Activated CD8-positive, alpha-beta memory T cell treated with anti-CD3 and anti-CD28 coated beads, Interleukin-2, amount 10 ng/mL, durations not matched to agents 7 days and 5 days (primary cell): ENCODE results near the gene DPEP2. TPM values are rescaled to one million over a fixed set of nuclear protein-coding genes. Genes with fewer than 3 reads are reported as not detected.
A peak's percentile ranks its signal among the peaks of the same experiment; 100 is the strongest.
"Not testable (repeated sequence)": the region's sequence is repeated elsewhere in the genome, so short reads cannot be mapped to it uniquely, and the experiment has no call there.

Source experiments
- ATAC-seq: fragments of 150-1000 bp; cut with Tn5 transposase; one replicate; pipeline ENCODE4 v1.10.0; 2021; ENCODE audit warnings: moderate library complexity
- CTCF ChIA-PET: fragments of 350-600 bp; sonication (Branson Sonifier 250); formaldehyde crosslinking; loops from one replicate; lab custom pipeline; 2021; ENCODE audit warnings: antibody characterized with exemption; lab: Charles Lee
- DNase-seq: peaks from one replicate; pipeline ENCODE4 v3.0.0-alpha.2; 2020
- H3K27ac Mint-ChIP-seq: one replicate; pipeline ENCODE4 v1.8.0; 2021; ENCODE audit warnings: mild to moderate bottlenecking, mixed read lengths
- H3K27me3 Mint-ChIP-seq: one replicate; pipeline ENCODE4 v1.8.0; 2021; ENCODE audit warnings: mixed read lengths
- H3K36me3 Mint-ChIP-seq: one replicate; pipeline ENCODE4 v1.8.0; 2021; ENCODE audit warnings: mild to moderate bottlenecking, mixed read lengths
- H3K4me1 Mint-ChIP-seq: one replicate; pipeline ENCODE4 v1.8.0; 2021; ENCODE audit warnings: mixed read lengths
- H3K4me3 Mint-ChIP-seq: one replicate; pipeline ENCODE4 v1.8.0; 2021; ENCODE audit warnings: mild to moderate bottlenecking, moderate library complexity, mixed read lengths
- H3K9me3 Mint-ChIP-seq: one replicate; pipeline ENCODE4 v1.8.0; 2022; ENCODE audit warnings: low read depth, mixed read lengths
- total RNA-seq, 2 experiments: library from RNA; stranded (reverse); gene quantifications; one replicate each; pipeline ENCODE4 v1.2.3, GENCODE V29; 2021

Gene DPEP2, protein sequence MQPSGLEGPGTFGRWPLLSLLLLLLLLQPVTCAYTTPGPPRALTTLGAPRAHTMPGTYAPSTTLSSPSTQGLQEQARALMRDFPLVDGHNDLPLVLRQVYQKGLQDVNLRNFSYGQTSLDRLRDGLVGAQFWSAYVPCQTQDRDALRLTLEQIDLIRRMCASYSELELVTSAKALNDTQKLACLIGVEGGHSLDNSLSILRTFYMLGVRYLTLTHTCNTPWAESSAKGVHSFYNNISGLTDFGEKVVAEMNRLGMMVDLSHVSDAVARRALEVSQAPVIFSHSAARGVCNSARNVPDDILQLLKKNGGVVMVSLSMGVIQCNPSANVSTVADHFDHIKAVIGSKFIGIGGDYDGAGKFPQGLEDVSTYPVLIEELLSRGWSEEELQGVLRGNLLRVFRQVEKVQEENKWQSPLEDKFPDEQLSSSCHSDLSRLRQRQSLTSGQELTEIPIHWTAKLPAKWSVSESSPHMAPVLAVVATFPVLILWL
- total RNA-seq, result 1 to 10 TPM; 4.5 to 4.7 TPM

DNA sequence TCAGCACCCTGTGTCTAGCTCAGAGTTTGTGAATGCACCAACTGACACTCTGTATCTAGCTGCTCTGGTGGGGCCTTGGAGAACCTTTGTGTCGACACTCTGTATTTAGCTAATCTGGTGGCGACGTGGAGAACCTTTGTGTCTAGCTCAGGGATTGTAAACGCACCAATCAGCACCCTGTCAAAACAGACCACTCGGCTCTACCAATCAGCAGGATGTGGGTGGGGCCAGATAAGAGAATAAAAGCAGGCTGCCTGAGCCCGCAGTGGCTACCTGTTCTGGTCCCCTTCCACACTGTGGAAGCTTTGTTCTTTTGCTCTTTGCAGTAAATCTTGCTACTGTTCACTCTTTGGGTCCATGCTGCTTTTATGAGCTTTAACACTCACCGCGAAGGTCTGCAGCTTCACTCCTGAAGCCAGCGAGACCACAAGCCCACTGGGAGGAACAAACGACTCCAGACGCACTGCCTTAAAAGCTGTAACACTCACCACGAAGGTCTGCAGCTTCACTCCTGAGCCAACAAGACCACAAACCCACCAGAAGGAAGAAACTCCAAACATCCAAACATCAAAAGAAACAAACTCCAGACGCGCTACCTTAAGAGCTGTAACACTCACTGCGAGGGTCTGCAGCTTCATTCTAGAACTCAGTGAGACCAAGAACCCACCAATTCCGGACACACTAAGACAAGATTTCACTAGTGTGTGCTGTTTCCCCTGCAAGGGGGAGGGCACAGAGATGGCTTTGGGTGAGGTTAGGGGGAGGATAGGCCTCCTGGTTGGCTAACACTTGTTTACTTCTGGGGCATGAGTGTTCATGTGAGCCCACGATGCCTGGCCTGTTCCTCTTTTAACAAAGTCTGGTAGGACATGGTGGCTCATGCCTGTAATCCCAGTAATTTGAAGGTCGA is at the start of gene DPEP2:
DPEP2 (minus strand) TSS at position 706 of the 910 bp plus-strand sequence. CDS start 6,272 bp downstream, outside the sequence.
- CTCF ChIA-PET, result interaction anchor here (0.9 to 1.7 kb wide), 3 partner anchors 28 to 478 kb away, joined by 3 to 8 read pairs (median 3); no protein-coding TSS in a partner anchor
- not testable (repeated sequence) for H3K27me3 Mint-ChIP-seq, H3K9me3 Mint-ChIP-seq, H3K36me3 Mint-ChIP-seq
- DNase-seq (peak; percentile 73), ATAC-seq (peak; percentile 82)
- Mint-ChIP-seq H3K27ac (peak within 1 kb of the TSS; percentile 81), H3K4me1 (peaks cover 44% of the 10 kb centered on the region), H3K4me3 (peak within 1 kb of the TSS; percentile 59)

DNA sequence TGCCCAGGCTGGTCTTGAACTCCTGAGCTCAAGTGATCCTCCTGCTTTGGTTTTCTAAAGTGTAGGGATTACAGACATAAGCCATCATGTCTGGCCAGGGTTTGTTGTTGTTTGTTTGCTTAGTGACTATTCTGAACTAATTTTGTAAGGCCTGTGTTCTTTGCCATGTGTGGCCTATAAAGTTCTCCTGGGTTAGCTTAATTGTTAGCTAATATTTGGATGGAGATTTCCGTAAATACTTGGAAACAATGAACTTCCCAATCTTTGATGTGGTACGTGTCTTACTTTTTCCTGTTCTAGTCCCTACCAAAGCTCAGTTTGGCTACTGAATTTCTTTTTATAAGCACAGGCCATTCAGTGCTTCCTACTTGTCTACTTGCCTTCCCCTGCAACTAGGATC is 48.7 kb upstream of the DPEP2 start:
- Mint-ChIP-seq H3K27me3 (no peaks in the 10 kb centered on the region), H3K36me3 (peaks cover 17% of the 10 kb centered on the region), H3K27ac (no peak overlapping the region), H3K4me1 (no peaks in the 10 kb centered on the region), H3K4me3 (no peak overlapping the region), H3K9me3 (no peaks in the 10 kb centered on the region)
- DNase-seq (no peak), ATAC-seq (no peak)
- CTCF ChIA-PET, result interaction anchor here (0.8 to 1.7 kb wide), 6 partner anchors 8 to 231 kb away, joined by 3 to 5 read pairs (median 4); partner anchors contain the start of gene NFATC3

- CTCF ChIA-PET, result interaction anchor here (0.9 to 1.9 kb wide), 5 partner anchors 23 to 231 kb away, joined by 3 to 6 read pairs (median 3); partner anchors contain the start of genes DDX28 and DUS2
- no peaks in the 10 kb centered on the region for H3K27me3 Mint-ChIP-seq
- no peaks in the 10 kb centered on the region for H3K9me3 Mint-ChIP-seq
- DNase-seq, result no peak
- H3K27ac Mint-ChIP-seq, result peak overlapping the region; percentile 63
- peaks cover 16% of the 10 kb centered on the region for H3K36me3 Mint-ChIP-seq
- no peak for ATAC-seq
- no peaks in the 10 kb centered on the region for H3K4me1 Mint-ChIP-seq
- no peak overlapping the region for H3K4me3 Mint-ChIP-seq
These were observed 46.8 kb upstream of the DPEP2 start for GRCh38 chr16:68046106-68046505.

DNA sequence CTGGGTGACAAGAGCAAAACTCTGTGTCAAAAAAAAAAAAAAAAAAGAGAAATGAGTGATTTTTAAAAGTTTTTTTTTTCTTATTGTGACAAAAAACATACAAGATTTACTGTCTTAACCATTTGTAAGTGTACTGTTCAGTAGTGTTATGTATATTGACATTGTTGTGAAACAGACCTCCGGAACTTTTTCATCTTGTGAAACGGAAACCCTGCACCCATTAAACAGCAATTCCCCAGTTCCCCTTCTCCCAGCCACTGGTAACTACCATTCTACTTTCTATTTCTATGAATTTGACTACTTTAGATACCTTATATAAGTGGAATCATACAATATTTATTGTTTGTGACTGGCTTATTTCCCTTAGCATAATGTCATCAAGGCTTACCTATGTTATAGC is 42.5 kb upstream of the DPEP2 start:
- peaks cover 25% of the 10 kb centered on the region for H3K4me1 Mint-ChIP-seq
- CTCF ChIA-PET, result interaction anchor here (1.0 to 3.4 kb wide), 11 partner anchors 12 to 225 kb away, joined by 3 to 21 read pairs (median 8); partner anchors contain the start of genes DDX28, DUS2 and NRN1L
- no peak overlapping the region for H3K27ac Mint-ChIP-seq
- H3K27me3 Mint-ChIP-seq, result no peaks in the 10 kb centered on the region
- ATAC-seq, result no peak
- H3K36me3 Mint-ChIP-seq, result peaks cover 17% of the 10 kb centered on the region
- H3K9me3 Mint-ChIP-seq, result no peaks in the 10 kb centered on the region
- no peak for DNase-seq
- no peak overlapping the region for H3K4me3 Mint-ChIP-seq

DNA sequence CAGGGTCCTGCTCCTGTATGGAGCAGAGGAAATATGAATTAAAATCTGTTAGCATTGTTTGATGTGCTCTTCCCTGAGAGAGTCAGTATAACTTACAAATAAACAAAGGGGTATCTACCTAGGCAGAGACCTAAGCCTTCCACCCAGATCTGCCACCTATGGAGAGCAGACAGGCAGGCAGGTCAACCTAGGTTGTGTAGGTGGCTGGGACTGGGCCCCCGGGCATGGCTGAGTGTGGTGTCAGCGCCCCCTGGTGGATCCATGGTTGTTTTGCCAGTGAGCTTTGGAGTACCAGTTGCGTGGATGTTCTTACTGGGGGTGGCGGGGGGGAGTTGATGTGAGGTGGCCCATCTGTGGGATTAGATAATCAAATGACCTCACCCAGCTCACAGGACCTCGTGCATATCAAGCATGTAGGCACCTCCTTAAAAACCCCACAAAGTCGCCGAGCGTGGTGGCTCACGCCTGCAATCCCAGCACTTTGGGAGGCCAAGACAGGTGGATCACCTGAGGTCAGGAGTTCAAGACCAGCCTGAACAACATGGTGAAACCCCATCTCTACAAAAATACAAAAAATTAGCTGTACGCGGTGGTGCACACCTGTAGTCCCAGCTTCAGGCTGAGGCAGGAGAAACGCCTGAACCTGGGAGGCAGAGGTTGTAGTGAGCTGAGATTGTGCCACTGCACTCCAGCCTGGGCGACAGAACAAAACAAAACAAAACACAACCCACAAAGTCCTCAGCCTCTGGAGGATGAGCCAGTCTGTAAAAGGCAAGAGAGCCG is 41.4 kb upstream of the DPEP2 start:
- Mint-ChIP-seq H3K27ac (peak overlapping the region; percentile 81), H3K4me3 (no peak overlapping the region), H3K4me1 (peaks cover 31% of the 10 kb centered on the region), H3K27me3 (no peaks in the 10 kb centered on the region), H3K36me3 (peaks cover 18% of the 10 kb centered on the region), H3K9me3 (no peaks in the 10 kb centered on the region)
- DNase-seq (peak; percentile 92), ATAC-seq (peak; percentile 99)
- CTCF ChIA-PET, result interaction anchor here (0.7 to 3.4 kb wide), 53 partner anchors 9 to 520 kb away, joined by 3 to 22 read pairs (median 5); partner anchors contain the start of genes DDX28, DPEP2, DUS2 and NRN1L

- DNase-seq (no peak), ATAC-seq (no peak)
- Mint-ChIP-seq H3K4me1 (peaks cover 41% of the 10 kb centered on the region), H3K27me3 (no peaks in the 10 kb centered on the region), H3K9me3 (no peaks in the 10 kb centered on the region), H3K4me3 (no peak overlapping the region), H3K36me3 (peaks cover 20% of the 10 kb centered on the region), H3K27ac (peak overlapping the region; percentile 67)
- CTCF ChIA-PET, result no interaction called here
These were observed 38.7 kb upstream of the DPEP2 start for GRCh38 chr16:68037841-68038597.

DNA sequence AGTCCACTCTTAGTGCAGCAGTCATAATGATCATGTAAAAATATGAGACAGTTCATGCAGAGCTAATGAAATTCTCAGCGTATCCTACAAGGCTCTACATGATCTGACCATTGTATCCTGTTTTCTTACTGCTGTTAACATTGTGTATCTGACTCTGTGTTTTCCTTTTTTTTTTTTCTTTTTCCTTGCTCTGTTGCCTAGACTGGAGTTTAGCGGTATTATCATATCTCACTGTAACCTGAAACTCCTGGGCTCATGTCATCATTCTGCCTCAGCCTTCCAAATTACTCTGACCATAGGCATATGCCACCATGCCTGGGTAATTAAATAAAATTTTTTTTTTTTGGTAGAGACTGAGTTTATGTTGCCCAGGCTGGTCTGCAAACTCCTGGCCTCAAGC is 35.9 kb upstream of the DPEP2 start:
- CTCF ChIA-PET, result interaction anchor here (1.4 kb wide), 1 partner anchor 12 kb away, joined by 4 read pairs; no protein-coding TSS in a partner anchor
- Mint-ChIP-seq H3K9me3 (no peaks in the 10 kb centered on the region), H3K4me3 (no peak overlapping the region), H3K27me3 (no peaks in the 10 kb centered on the region), H3K36me3 (peaks cover 18% of the 10 kb centered on the region), H3K27ac (no peak overlapping the region), H3K4me1 (peaks cover 52% of the 10 kb centered on the region)
- no peak for ATAC-seq
- no peak for DNase-seq

- Mint-ChIP-seq H3K4me3 (no peak overlapping the region), H3K36me3 (peaks cover 13% of the 10 kb centered on the region), H3K4me1 (peaks cover 42% of the 10 kb centered on the region), H3K27ac (peak overlapping the region; percentile 2), H3K27me3 (no peaks in the 10 kb centered on the region), H3K9me3 (no peaks in the 10 kb centered on the region)
- ATAC-seq (no peak), DNase-seq (no peak)
- CTCF ChIA-PET, result interaction anchor here (2.2 kb wide), 1 partner anchor 8 kb away, joined by 7 read pairs; no protein-coding TSS in a partner anchor
These were observed 33.8 kb upstream of the DPEP2 start for GRCh38 chr16:68033101-68033500.

DNA sequence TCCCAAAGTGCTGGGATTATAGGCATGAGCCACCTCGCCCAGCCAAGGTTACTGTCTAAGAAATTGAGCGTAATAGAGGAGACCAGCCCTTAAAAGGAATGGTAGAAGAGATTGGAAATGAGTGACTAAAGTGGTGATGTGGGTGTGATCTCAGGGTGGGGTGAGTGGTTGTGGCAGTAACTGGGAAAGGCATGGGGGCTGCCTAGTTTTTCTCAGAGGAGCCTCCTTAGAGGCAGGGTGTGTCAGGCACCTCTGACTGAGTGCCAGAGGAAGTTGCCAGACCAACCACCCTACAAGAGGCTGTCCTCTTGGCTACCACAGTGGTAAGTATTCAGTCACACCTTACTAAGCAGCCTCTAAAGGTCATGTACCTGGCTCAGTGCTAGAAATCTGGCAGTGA is 32.7 kb upstream of the DPEP2 start:
- H3K27ac Mint-ChIP-seq, result peak overlapping the region; percentile 74
- H3K36me3 Mint-ChIP-seq, result peaks cover 22% of the 10 kb centered on the region
- CTCF ChIA-PET, result interaction anchor here (1.0 to 2.2 kb wide), 3 partner anchors 9 to 148 kb away, joined by 3 to 7 read pairs (median 3); no protein-coding TSS in a partner anchor

DNA sequence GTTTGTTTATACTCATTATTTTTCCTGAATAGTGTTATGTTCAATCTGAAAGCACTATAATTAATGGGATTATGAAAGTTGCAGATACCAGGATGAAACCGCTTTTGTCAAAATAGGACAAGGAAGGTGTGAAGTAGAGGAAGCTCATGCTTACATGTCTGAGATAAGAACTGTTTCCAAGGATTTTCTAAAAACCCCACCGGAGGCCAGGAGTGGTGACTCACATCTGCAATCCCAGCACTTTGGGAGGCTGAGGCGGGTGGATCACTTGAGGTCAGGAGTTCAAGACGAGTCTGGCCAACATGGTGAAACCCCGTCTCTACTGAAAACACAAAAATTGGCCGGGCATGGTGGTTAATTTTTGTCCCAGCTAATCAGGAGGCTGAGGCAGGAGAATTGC is 30.8 kb upstream of the DPEP2 start:
- Mint-ChIP-seq H3K36me3 (peaks cover 23% of the 10 kb centered on the region), H3K4me1 (peaks cover 32% of the 10 kb centered on the region)
- not testable (repeated sequence) for DNase-seq, ATAC-seq, H3K27me3 Mint-ChIP-seq, H3K9me3 Mint-ChIP-seq, H3K27ac Mint-ChIP-seq, H3K4me3 Mint-ChIP-seq
- CTCF ChIA-PET, result interaction anchor here (1.2 to 3.5 kb wide), 2 partner anchors 11 to 146 kb away, joined by 3 to 20 read pairs; no protein-coding TSS in a partner anchor

More for the DNA sequence above, 32.7 kb upstream of the DPEP2 start:
- Mint-ChIP-seq H3K4me1 (peaks cover 34% of the 10 kb centered on the region), H3K4me3 (no peak overlapping the region), H3K9me3 (no peaks in the 10 kb centered on the region), H3K27me3 (no peaks in the 10 kb centered on the region)
- peak; percentile 86 for ATAC-seq
- DNase-seq, result peak; percentile 66

DNA sequence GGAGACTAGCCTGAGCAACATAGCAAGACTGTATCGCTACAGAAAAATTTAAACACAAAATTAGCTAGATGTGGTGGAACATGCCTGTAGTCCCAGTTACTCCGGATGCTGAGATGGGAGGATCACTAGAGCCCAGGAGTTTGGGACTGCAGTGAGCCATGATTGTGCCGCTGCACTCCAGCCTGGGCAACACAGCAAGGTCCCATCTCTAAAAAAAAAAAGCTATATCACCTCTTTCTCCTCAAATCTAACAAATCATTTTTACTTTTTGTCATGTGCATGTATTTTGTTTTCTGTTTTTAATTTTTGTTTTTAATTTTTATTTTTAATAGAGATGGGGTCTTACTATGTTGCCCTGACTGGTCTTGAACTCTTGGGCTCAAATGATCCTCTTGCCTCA is 29.7 kb upstream of the DPEP2 start:
- no peak for ATAC-seq
- H3K27me3 Mint-ChIP-seq, result no peaks in the 10 kb centered on the region
- peaks cover 33% of the 10 kb centered on the region for H3K4me1 Mint-ChIP-seq
- no peak for DNase-seq
- no peaks in the 10 kb centered on the region for H3K9me3 Mint-ChIP-seq
- CTCF ChIA-PET, result interaction anchor here (1.0 to 3.5 kb wide), 5 partner anchors 12 to 212 kb away, joined by 3 to 20 read pairs (median 3); no protein-coding TSS in a partner anchor
- peaks cover 20% of the 10 kb centered on the region for H3K36me3 Mint-ChIP-seq
- H3K4me3 Mint-ChIP-seq, result no peak overlapping the region
- H3K27ac Mint-ChIP-seq, result no peak overlapping the region
